Adrenal gland (tissue), 12 donors: ENCODE measurements around the gene IL11. TPM values are rescaled to one million over a fixed set of nuclear protein-coding genes. Genes with fewer than 3 reads are reported as not detected.

Experiments
- DNase-seq, 7 donors: peaks; one replicate each; pipeline ENCODE4 v3.0.0-alpha.2; 2019 to 2020
- H3K27ac ChIP-seq, 5 donors: fragments of 200-600 bp; sonication (generic) in 4 of 5; 1 replicate in 3 of 5; 2 replicates in 2 of 5; pipeline versions ENCODE4 v1.5.1 to v1.8.0; 2016 to 2020; ENCODE audit warnings: mild to moderate bottlenecking in 1 of 5
- H3K27me3 ChIP-seq: fragments of 200-600 bp; 2 replicates; pipeline ENCODE4 v1.8.0; 2021
- H3K36me3 ChIP-seq, 2 donors: fragments of 200-600 bp; replicated peaks in 1 of 2; 1 replicate in 1 of 2; 2 replicates in 1 of 2; pipeline versions ENCODE4 v1.5.1 to v1.8.0; 2018 to 2022
- H3K4me1 ChIP-seq, 2 donors: fragments of 200-600 bp; replicated peaks in 1 of 2; 1 replicate in 1 of 2; 2 replicates in 1 of 2; pipeline versions ENCODE4 v1.5.1 to v1.8.0; 2018 to 2021
- H3K4me3 ChIP-seq, 4 donors: fragments of 200-600 bp; sonication (generic) in 3 of 4; one replicate each; pipeline ENCODE4 v1.5.1; 2016 to 2018
- H3K9me3 ChIP-seq, 3 donors: fragments of 200-600 bp; sonication (generic) in 1 of 3; replicated peaks in 1 of 3; 1 replicate in 2 of 3; 2 replicates in 1 of 3; pipeline versions ENCODE4 v1.5.1 to v1.8.0; 2016 to 2021
- CTCF ChIP-seq, 6 experiments: fragments of 450-650 bp in 4 of 6; fragments of 200-600 bp in 2 of 6; sonication (generic) in 1 of 6; IDR thresholded peaks; 1 replicate in 5 of 6; 2 replicates in 1 of 6; pipeline versions ENCODE4 v1.5.1 to v1.8.0; 2016 to 2021; ENCODE audit warnings: antibody characterized with exemption in 6 of 6, mild to moderate bottlenecking in 2 of 6, moderate library complexity in 1 of 6
- POLR2A ChIP-seq, 2 donors: fragments of 450-650 bp; IDR thresholded peaks; one replicate each; pipeline ENCODE4 v1.6.1; 2017; ENCODE audit warnings: antibody characterized with exemption in 2 of 2, mild to moderate bottlenecking in 2 of 2, moderate library complexity in 1 of 2
- WGBS, 4 donors: extraction: QIAGEN DNeasy Blood & Tissue Kit in 2 of 4; methylation state at CpG; one replicate each; pipeline versions ENCODE4 v1.1.5 to v1.1.7; 2013 to 2017; 5-methylcytosine and 5-hydroxymethylcytosine counted together
- intact Hi-C, 2 donors: fragments of 100-400 bp; cut with DNase I; formaldehyde crosslinking; loops; one replicate each; pipeline versions ENCODE4 v1.14.1 to v1.15.0; 2022 to 2023
- polyA plus RNA-seq, 3 donors: library from polyadenylated mRNA; stranded (reverse); fragments of 200-250 nt in 2 of 3; fragments of 350-450 nt in 1 of 3; fragmentation: Illumina TruSeq in 1 of 3; extraction: RNeasy Lipid Tissue Mini Kit (QIAGEN cat#74804) in 1 of 3; gene quantifications; one replicate each; pipeline ENCODE4 v1.2.3, GENCODE V29; 2013 to 2014
- total RNA-seq, 9 donors: library from RNA; depleted of rRNA in 4 of 9; stranded (reverse); fragments of >200 nt in 4 of 9; fragments of 120-200 nt in 1 of 9; fragmentation: NEBNext Ultra II Directional in 1 of 9; extraction: Animal tissue kit (Norgen Biotek cat#: 25700) in 1 of 9; gene quantifications; one replicate each; pipeline versions ENCODE4 v1.1.0 to v1.2.4, GENCODE V29; 2013 to 2023
- donor health status: healthy with polysubstance abuse.
- donor health status: Bipolar disorder and iron deficiency.
- donor health status: DM: yes; HTN: yes; CAD: no.
- donor health status: DM: no; HTN: no; CAD: no.
- donor health status: DM: no; HTN: no; CAD: no.
- donor health status: DM: yes; HTN: yes; CAD: no.

Gene IL11
- total and polyA plus RNA-seq, 12 donors: 0.17 to 1.1 (median 0.26) TPM; not detected in 8

GRCh38 chr19:55385724-55386492 is 15.6 kb upstream of the IL11 start, which contains the start of gene RPL28:
Gene RPL28, plus strand, starts transcription at chr19:55385932. Its CDS starts 426 bp downstream, at chr19:55386358.
- Histone ChIP-seq H3K4me1 (peaks cover 30 to 45% of the 10 kb centered on the region in 2 donors), H3K9me3 (no peaks in the 10 kb centered on the region), H3K27ac (peak within 1 kb of the TSS; percentile 71 to 96 (median 87)), H3K4me3 (peak within 1 kb of the TSS; percentile 36 to 93 (median 71)), H3K27me3 (no peaks in the 10 kb centered on the region), H3K36me3 (peaks cover 0 to 35% of the 10 kb centered on the region in 2 donors)
- intact Hi-C loops: no loop called here
- TF ChIP-seq POLR2A (IDR thresholded peaks at IDR 0.05) (peak; percentile 98), CTCF (IDR thresholded peaks at IDR 0.05) (peak in 1 of 6 experiments; percentile 25)
- DNase-seq: peak; percentile 98 to 99 (median 99)
- WGBS, 4 donors: 0 to 1% (median 0%) methylated on average over 40 to 68 of the region's 68 CpGs

GRCh38 chr19:55384920-55385723 is 14.9 kb upstream of the IL11 start:
- peaks cover 0 to 31% of the 10 kb centered on the region in 2 donors for H3K36me3 ChIP-seq
- intact Hi-C loops: loop anchor here in 1 of 2 donors (5.0 kb wide), 1 partner anchor 83 kb away; no protein-coding TSS in a partner anchor
- peak; percentile 96 to 99 (median 97) for DNase-seq
- 8 to 12% (median 9%) methylated on average over 27 to 34 of the region's 34 CpGs for WGBS, 4 donors
- H3K27ac ChIP-seq: peak overlapping the region; percentile 71 to 96 (median 87)
- TF ChIP-seq POLR2A (IDR thresholded peaks at IDR 0.05) (peak in 1 of 2 donors; percentile 5), CTCF (IDR thresholded peaks at IDR 0.05) (peak in 1 of 6 experiments; percentile 11)
- no peaks in the 10 kb centered on the region for H3K27me3 ChIP-seq
- H3K4me1 ChIP-seq: peaks cover 30 to 45% of the 10 kb centered on the region in 2 donors
- H3K4me3 ChIP-seq: peak overlapping the region in 1 of 4 donors; percentile 85
- no peaks in the 10 kb centered on the region for H3K9me3 ChIP-seq

- Histone ChIP-seq H3K27ac (peak within 1 kb of the TSS; percentile 71 to 96 (median 87)), H3K4me3 (peak within 1 kb of the TSS in 1 of 4 donors; percentile 85), H3K9me3 (no peaks in the 10 kb centered on the region), H3K4me1 (peaks cover 30 to 42% of the 10 kb centered on the region in 2 donors), H3K36me3 (peaks cover 0 to 24% of the 10 kb centered on the region in 2 donors), H3K27me3 (no peaks in the 10 kb centered on the region)
- TF ChIP-seq POLR2A (IDR thresholded peaks at IDR 0.05): peak in 1 of 2 donors; percentile 1
- peak in 1 of 6 experiments; percentile 6 for TF ChIP-seq CTCF (IDR thresholded peaks at IDR 0.05)
- intact Hi-C loops: loop anchor here in 1 of 2 donors (5.0 kb wide), 1 partner anchor 82 kb away; no protein-coding TSS in a partner anchor
- peak in 5 of 7 donors; percentile 30 to 71 (median 46) for DNase-seq
- 23 to 75% (median 36%) methylated on average over 16 to 72 of the region's 72 CpGs for WGBS, 4 donors
Observed at GRCh38 chr19:55384131-55384919, 14.1 kb upstream of the IL11 start, which contains the start of gene TMEM238. Gene TMEM238, minus strand, starts transcription at chr19:55384292. Its CDS starts 33 bp downstream, at chr19:55384259.
